Endodermal cell (in vitro differentiated cells): ENCODE measurements around the gene TBC1D1. TPM values are rescaled to one million over a fixed set of nuclear protein-coding genes. Genes with fewer than 3 reads are reported as not detected.

Source experiments
- DNase-seq: peaks from one replicate; pipeline ENCODE4 v3.0.0-alpha.2; 2017
- H3K27ac ChIP-seq: 2 replicates; pipeline ENCODE4 v1.5.1; 2013; ENCODE audit warnings: mild to moderate bottlenecking, low read depth, low read length, moderate library complexity
- H3K27me3 ChIP-seq: 2 replicates; pipeline ENCODE4 v1.6.1; 2013; ENCODE audit warnings: mild to moderate bottlenecking, low read length, moderate library complexity; ENCODE audit not compliant: insufficient read depth, control insufficient read depth, poor library complexity, severe bottlenecking
- H3K36me3 ChIP-seq: 2 replicates; pipeline ENCODE4 v1.7.0; 2013; ENCODE audit warnings: mild to moderate bottlenecking, low read length, moderate library complexity; ENCODE audit not compliant: control insufficient read depth, insufficient read depth
- H3K4me1 ChIP-seq: one replicate; pipeline ENCODE4 v1.7.0; 2013; ENCODE audit warnings: low read length; ENCODE audit not compliant: control insufficient read depth, insufficient read depth
- H3K4me3 ChIP-seq: 2 replicates; pipeline ENCODE4 v1.5.1; 2013; ENCODE audit warnings: mild to moderate bottlenecking, low read length, moderate library complexity
- H3K9ac ChIP-seq: 2 replicates; pipeline ENCODE4 v1.6.1; 2013; ENCODE audit warnings: mild to moderate bottlenecking, low read length, moderate library complexity; ENCODE audit not compliant: poor library complexity, severe bottlenecking; ENCODE audit errors: extremely low read depth
- H3K9me3 ChIP-seq: 2 replicates; pipeline ENCODE4 v1.6.1; 2013; ENCODE audit warnings: mild to moderate bottlenecking, low read length, moderate library complexity; ENCODE audit not compliant: control insufficient read depth
- H3K27ac Mint-ChIP-seq: 2 replicates; pipeline ENCODE4 v1.8.0; 2020; ENCODE audit warnings: mixed read lengths
- H3K27me3 Mint-ChIP-seq: 2 replicates; pipeline ENCODE4 v1.8.0; 2021; ENCODE audit warnings: mild to moderate bottlenecking, mixed read lengths; ENCODE audit not compliant: insufficient read depth
- H3K36me3 Mint-ChIP-seq: 2 replicates; pipeline ENCODE4 v1.8.0; 2020; ENCODE audit warnings: low read depth, mixed read lengths
- H3K4me1 Mint-ChIP-seq: 2 replicates; pipeline ENCODE4 v1.8.0; 2020; ENCODE audit warnings: mixed read lengths
- H3K4me3 Mint-ChIP-seq: 2 replicates; pipeline ENCODE4 v1.8.0; 2020; ENCODE audit warnings: mild to moderate bottlenecking, moderate library complexity, mixed read lengths
- H3K9me3 Mint-ChIP-seq: 2 replicates; pipeline ENCODE4 v1.8.0; 2020; ENCODE audit warnings: mild to moderate bottlenecking, mixed read lengths
- WGBS, 2 experiments: methylation state at CpG; one replicate each; pipeline versions ENCODE4 v1.1.5 to v1.1.7; 2013; ENCODE audit warnings: missing lambda C conversion rate in 2 of 2, mixed read lengths in 1 of 2; ENCODE audit not compliant: insufficient coverage in 1 of 2, insufficient read length in 1 of 2; 5-methylcytosine and 5-hydroxymethylcytosine counted together
- total RNA-seq, 2 donors: library from RNA; stranded (reverse); fragmentation: NEBNext Ultra II Directional in 1 of 2; extraction: Animal tissue kit (Norgen Biotek cat#: 25700) in 1 of 2; gene quantifications; 2 replicates in 1 of 2; 3 replicates in 1 of 2; pipeline ENCODE4 v1.2.1, GENCODE V29; 2021
- TF ChIP-seq, protein P1 (sequence below): fragments of 200-600 bp; sonication (generic); conservative IDR thresholded peaks from 2 replicates; pipeline ENCODE4 v1.5.0; 2021; ENCODE audit warnings: antibody characterized with exemption, mild to moderate bottlenecking

TBC1D1 gene
- total RNA-seq, 2 donors from 2014 or later: 110 to 122 TPM

DNA sequence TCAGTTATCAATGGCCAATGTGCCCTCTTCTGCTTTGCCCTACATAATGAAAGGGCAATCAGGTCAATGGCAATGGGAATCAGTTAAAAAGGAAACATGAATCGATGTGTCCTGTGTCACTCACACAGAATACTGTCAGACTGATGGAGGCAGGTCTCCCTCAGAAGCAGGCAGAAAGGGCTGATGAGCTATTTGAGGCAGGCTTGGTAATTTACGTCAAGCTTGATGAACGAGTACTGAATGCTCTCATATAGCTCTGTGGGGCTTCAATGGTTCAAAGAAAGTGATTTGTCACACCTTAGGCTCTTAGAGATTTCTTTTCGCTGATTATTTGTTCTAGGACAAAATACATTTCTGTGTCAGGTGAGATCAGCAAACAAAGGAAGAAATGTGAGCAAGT is 22.6 kb upstream of the TBC1D1 start:
- H3K9me3 ChIP-seq: no peaks in the 10 kb centered on the region
- TF ChIP-seq, protein P1, sequence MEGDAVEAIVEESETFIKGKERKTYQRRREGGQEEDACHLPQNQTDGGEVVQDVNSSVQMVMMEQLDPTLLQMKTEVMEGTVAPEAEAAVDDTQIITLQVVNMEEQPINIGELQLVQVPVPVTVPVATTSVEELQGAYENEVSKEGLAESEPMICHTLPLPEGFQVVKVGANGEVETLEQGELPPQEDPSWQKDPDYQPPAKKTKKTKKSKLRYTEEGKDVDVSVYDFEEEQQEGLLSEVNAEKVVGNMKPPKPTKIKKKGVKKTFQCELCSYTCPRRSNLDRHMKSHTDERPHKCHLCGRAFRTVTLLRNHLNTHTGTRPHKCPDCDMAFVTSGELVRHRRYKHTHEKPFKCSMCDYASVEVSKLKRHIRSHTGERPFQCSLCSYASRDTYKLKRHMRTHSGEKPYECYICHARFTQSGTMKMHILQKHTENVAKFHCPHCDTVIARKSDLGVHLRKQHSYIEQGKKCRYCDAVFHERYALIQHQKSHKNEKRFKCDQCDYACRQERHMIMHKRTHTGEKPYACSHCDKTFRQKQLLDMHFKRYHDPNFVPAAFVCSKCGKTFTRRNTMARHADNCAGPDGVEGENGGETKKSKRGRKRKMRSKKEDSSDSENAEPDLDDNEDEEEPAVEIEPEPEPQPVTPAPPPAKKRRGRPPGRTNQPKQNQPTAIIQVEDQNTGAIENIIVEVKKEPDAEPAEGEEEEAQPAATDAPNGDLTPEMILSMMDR: no peak
- H3K9ac ChIP-seq: no peak overlapping the region
- Mint-ChIP-seq H3K27ac (no peak overlapping the region), H3K4me3 (no peak overlapping the region), H3K9me3 (peaks cover 11% of the 10 kb centered on the region), H3K36me3 (peaks cover 33% of the 10 kb centered on the region), H3K4me1 (no peaks in the 10 kb centered on the region), H3K27me3 (no peaks in the 10 kb centered on the region)
- no peaks in the 10 kb centered on the region for H3K27me3 ChIP-seq
- H3K4me1 ChIP-seq: no peaks in the 10 kb centered on the region
- H3K4me3 ChIP-seq: no peak overlapping the region
- H3K36me3 ChIP-seq: no peaks in the 10 kb centered on the region
- no peak for DNase-seq
- WGBS, 2 experiments: 89 to 90% methylated on average over 4 of the region's 4 CpGs
- no peak overlapping the region for H3K27ac ChIP-seq

DNA sequence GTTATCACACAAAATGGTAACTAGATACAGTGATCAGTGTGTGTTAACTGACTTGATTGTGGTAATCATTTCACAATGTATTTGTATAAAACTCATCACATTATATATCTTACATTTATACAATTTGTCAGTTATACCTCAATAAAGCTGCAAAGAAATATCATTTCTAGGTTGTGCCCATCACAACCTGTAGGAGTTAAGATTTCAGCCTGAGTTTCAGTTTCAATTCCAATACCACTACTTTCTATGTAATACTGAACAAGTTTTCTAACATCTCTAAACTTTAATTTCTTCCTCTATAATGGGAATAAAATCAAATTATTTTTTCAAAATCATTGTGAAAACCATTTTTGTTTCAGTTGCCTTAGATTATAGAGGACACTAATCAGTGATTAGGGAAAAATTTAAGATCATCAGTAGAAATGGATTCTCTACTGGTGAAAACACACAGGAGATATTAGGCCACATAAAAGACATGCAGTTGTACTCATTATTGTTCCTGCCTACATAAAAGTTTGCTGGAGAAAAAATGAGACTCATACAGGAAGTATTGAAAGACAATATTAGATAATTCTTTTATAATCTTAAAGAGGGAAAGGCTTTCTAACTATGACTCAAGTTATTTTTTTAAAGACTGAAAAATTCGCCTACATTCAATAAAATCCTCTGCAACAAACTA is 18.4 kb upstream of the TBC1D1 start:
- H3K36me3 ChIP-seq: no peaks in the 10 kb centered on the region
- no peak overlapping the region for H3K9ac ChIP-seq
- Mint-ChIP-seq H3K27me3 (no peaks in the 10 kb centered on the region), H3K36me3 (peaks cover 11% of the 10 kb centered on the region), H3K27ac (no peak overlapping the region), H3K9me3 (no peaks in the 10 kb centered on the region), H3K4me1 (no peaks in the 10 kb centered on the region), H3K4me3 (no peak overlapping the region)
- H3K4me3 ChIP-seq: no peak overlapping the region
- TF ChIP-seq, protein P1: no peak
- H3K27ac ChIP-seq: no peak overlapping the region
- no peak for DNase-seq
- H3K4me1 ChIP-seq: no peaks in the 10 kb centered on the region
- WGBS, 2 experiments: 64% methylated on average over 1 of the region's 1 CpG; no CpG with 5 or more reads in 1 of the 2 experiments
- H3K9me3 ChIP-seq: no peaks in the 10 kb centered on the region
- no peaks in the 10 kb centered on the region for H3K27me3 ChIP-seq

DNA sequence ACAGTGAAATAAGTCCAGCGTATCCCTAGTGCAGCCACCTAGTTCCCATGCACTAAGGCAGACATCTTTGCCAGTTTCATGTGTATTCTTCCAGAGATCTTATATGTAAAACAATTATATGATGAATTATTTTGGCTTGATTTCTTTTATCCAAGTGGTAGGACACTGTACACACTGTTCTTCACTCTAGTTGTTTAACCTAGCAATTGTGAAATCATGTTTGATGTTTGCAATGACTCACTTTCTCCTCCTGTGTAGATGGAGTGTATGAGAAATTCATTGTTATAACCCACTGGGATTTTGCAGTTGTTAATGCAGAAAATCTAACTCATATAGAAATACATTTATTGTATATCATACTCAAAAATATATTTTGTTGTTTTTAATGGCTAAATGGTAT is 17.5 kb upstream of the TBC1D1 start:
- H3K27ac Mint-ChIP-seq: no peak overlapping the region
- TF ChIP-seq, protein P1: no peak
- WGBS, 2 experiments: 100% methylated on average over 1 of the region's 1 CpG; no CpG with 5 or more reads in 1 of the 2 experiments
- H3K9me3 ChIP-seq: no peaks in the 10 kb centered on the region
- no peak overlapping the region for H3K27ac ChIP-seq
- no peak overlapping the region for H3K9ac ChIP-seq
- H3K9me3 Mint-ChIP-seq: no peaks in the 10 kb centered on the region
- no peaks in the 10 kb centered on the region for H3K36me3 ChIP-seq
- no peaks in the 10 kb centered on the region for H3K4me1 ChIP-seq
- H3K27me3 ChIP-seq: no peaks in the 10 kb centered on the region
- H3K36me3 Mint-ChIP-seq: peaks cover 6% of the 10 kb centered on the region
- H3K4me1 Mint-ChIP-seq: no peaks in the 10 kb centered on the region
- H3K4me3 Mint-ChIP-seq: no peak overlapping the region
- H3K27me3 Mint-ChIP-seq: no peaks in the 10 kb centered on the region
- DNase-seq: no peak
- no peak overlapping the region for H3K4me3 ChIP-seq
